Glomerular visceral epithelial cell (primary cell): Measurements from ENCODE around the gene AP3M1.

Experiments used
- DNase-seq: peaks from one replicate; pipeline ENCODE4 v3.0.0-alpha.2; 2016; ENCODE audit errors: extremely low spot score

Gene AP3M1

GRCh38 chr10:74079936-74080590 lies 70.6 kb downstream of the AP3M1 start:
- peak; percentile 56 for DNase-seq

GRCh38 chr10:74079028-74079935 lies 71.3 kb downstream of the AP3M1 start:
- DNase-seq = peak; percentile 33

GRCh38 chr10:74078037-74078436 lies 72.6 kb downstream of the AP3M1 start:
- peak; percentile 87 for DNase-seq

- DNase-seq = peak; percentile 64
Observed at GRCh38 chr10:74077416-74077815, 73.2 kb downstream of the AP3M1 start.

DNA sequence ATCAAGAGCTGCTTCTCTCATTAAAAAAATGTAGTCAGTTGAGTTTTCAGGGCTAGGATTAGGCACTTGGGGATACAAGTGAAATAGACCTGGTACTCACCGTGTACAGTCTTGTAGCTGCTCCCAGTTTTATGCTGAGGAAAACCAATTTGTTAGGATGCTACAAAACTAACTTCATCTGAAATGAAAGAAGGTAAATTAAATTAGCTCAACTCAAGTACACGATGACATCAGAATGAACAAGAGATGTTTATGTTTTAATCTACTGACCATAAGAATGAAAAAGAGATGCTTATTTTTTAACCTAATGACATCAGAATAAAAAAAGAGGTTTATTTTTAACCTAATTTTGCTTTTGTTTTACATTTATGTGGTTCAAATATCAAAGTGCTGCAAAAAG lies 73.7 kb downstream of the AP3M1 start:
- DNase-seq = no peak

DNA sequence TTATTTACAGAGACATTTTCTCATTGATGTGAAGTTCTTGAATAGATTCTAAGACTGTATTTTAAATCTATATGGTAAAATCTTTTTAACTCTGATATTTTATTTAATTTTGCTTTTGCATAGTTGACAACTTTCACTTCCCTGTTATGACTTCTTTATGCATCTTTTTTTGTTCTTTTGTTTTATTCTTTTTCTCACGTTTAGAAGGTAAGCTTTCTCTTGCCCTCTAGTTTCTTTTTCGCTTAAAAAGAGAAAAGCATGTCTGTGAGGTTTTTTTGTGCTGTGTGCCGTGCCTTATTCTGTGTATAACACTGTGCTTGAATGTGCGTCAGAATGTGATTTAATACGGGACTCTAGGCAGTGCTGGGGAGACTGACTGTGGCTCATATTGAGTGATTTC lies 74.7 kb downstream of the AP3M1 start:
- DNase-seq = no peak

DNA sequence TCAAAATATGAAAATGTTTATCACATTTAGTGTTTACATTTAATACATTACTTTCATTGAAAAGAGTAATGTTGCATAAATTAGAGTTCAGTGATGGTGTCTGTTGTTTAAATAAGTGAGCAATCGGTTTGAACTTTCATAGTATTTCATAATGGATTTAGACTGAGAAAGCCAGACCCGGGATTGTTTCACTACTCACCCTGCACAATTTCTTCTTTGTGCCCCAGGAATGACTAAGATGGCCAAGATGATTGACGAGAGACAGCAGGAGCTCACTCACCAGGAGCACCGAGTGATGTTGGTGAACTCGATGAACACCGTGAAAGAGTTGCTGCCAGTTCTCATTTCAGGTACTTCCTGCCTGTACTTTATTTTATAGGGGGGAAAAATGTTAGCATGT lies 78.1 kb downstream of the AP3M1 start:
- no peak for DNase-seq

GRCh38 chr10:74071157-74071556 lies 79.5 kb downstream of the AP3M1 start:
- peak; percentile 39 for DNase-seq
